ENCODE measurements around the gene SORL1-AS1.

The SORL1-AS1 gene

GRCh38 chr11:121474680-121475079 is 21.9 kb upstream of the SORL1-AS1 start:
- no peak for DNase-seq (ENCODE audit: low read depth)

- no peak for DNase-seq (ENCODE audit: low read depth)
These were observed 20.5 kb upstream of the SORL1-AS1 start for GRCh38 chr11:121473064-121473777.

- DNase-seq (ENCODE audit: low read depth): no peak
These were observed 19.5 kb upstream of the SORL1-AS1 start for GRCh38 chr11:121472312-121472711.

DNA sequence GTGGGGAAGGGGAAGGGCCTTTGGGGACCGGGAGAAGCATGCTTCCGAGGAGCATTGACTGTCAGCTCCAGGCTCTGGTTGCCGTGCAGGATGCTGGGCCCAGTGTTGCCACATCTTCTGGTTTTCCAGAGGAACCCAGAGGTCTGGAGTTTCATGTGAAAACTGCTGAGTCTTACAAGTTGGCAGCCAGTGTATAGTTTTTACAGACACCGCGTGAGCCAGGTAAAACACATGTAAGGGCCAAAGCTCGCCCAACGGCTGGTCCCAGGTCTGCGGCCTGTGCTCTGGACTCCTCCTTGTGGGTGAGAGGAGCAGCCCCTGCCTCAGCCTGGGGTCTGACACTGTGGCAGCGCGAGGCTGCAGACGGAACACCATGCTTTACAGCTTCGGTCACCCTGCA is 18.4 kb upstream of the SORL1-AS1 start:
- DNase-seq (ENCODE audit: low read depth): no peak

DNA sequence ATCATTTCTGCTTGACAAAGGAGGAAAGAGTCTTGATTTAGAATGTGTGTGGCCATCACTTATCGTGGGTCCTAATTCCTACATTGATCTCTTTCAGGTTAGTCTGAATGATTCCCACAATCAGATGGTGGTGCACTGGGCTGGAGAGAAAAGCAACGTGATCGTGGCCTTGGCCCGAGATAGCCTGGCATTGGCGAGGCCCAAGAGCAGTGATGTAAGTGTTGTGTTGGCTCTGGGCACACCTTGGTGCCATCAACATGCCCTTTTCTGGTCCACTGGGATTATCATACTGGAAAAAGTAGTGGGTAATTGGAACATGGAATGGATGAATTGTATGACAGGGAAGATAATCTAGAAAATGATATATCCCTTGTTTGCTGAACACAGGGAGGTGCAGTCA is 17.1 kb upstream of the SORL1-AS1 start:
- no peak for DNase-seq (ENCODE audit: low read depth)

DNA sequence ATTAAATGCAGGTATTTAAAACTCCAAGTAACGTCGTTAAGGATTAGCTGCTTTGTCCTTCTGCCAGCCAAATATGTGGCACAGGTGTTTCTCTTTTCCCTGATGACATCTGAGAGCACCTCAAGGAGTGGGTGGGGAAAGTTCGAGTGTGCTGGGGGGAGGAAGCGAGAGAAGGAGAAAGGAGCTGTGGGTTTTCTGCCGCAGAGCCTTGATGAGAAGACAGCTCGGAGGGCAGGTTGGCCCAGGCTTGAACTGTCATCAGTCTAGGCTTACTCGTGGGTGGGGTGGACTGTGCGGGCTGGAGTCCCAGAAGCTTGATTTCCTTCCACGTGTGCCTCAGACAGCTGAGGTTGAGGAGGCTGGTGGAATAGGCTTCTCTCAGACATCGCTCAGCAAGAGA is 15.2 kb upstream of the SORL1-AS1 start:
- DNase-seq (ENCODE audit: low read depth): peak; percentile 85

DNA sequence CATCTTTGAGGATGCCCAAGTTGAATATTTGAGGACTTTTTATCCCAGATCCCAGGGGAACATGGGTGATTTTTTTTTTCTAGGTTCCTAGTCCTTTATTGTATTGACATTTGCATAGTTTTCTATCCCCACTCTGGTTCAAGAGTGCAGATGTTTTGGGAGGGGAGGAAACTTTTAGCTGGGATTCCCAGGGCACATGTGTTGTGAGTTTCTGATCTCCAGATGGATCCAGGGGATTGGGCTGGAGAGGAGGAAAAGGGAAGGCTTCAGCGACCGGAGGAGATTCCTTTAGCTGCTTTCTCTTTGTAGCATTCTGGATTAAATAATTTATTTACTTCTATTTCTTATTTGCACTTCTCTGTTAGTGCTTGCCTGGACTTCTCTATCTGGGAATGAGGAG is 14.7 kb upstream of the SORL1-AS1 start:
- no peak for DNase-seq (ENCODE audit: low read depth)

DNA sequence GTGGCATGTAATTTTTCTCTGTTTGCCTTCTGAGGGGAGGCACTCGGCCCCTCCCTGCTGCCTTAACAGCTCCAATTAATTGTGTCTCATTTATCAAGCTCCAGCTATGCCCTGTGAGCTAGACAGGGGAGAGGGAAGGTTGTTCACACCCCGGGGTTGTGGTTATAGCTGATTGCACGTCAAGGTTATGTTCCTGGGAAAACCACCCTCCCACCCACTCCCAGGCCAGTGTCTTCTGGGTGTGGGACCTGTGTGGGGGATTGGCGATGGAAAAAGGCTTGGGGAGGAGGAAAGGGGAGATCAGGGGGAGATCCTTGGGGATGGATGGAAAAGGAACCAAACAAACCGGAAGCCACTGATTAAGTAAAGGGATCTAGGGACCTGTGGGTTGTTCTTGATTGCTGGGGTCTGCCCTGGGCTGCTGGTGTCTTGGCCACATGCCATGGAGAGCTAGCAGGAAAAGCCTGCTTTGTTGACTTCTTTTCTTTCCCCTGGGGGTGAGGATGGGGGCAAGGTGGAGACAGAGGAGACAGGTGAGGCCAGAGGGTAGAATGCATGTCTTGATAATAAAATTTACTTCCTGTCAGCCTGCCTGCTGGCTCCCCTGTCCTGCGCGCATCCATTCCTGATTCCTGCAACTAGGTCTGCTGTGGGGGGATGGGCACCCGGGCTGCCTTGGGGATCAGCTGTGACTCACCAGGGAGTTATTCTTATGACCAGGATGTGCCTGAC is 13.5 kb upstream of the SORL1-AS1 start:
- no peak for DNase-seq (ENCODE audit: low read depth)

GRCh38 chr11:121465709-121466062 is 12.9 kb upstream of the SORL1-AS1 start:
- DNase-seq (ENCODE audit: low read depth): no peak

DNA sequence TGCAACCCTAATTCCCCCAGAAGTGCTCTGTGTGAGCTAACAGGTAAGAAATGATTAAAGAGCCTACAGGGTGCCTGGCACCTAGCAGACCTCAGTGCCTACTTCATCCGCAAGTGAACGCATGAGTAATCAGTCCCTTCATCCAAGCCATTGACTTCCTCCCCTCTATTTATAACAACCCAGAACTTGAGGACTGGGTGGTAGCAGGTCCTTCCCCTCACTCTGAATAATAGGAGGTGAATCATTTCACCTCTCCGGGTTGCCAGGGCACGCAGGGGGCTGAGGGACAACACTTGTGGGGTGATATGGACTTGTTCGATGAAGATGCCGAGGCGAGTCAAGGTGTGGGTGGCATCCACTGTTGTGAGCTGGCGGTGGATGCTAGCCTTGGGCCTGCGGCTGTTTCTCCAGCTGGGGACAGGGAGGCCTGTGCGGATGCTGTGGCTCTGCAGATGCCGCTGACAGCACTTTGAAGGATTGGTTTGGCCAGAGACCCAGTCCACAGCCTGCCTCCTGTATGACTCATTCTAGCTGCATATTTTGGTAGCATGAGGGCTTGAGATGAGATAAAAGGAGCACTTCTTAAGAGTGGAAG is 11.7 kb upstream of the SORL1-AS1 start:
- peak; percentile 74 for DNase-seq (ENCODE audit: low read depth)

- no peak for DNase-seq (ENCODE audit: low read depth)
These were observed 11.0 kb upstream of the SORL1-AS1 start for GRCh38 chr11:121463689-121464335.

- no peak for DNase-seq (ENCODE audit: low read depth)
These were observed 9.1 kb upstream of the SORL1-AS1 start for GRCh38 chr11:121461843-121462242.

GRCh38 chr11:121460941-121461514 is 8.3 kb upstream of the SORL1-AS1 start:
- no peak for DNase-seq (ENCODE audit: low read depth)

DNA sequence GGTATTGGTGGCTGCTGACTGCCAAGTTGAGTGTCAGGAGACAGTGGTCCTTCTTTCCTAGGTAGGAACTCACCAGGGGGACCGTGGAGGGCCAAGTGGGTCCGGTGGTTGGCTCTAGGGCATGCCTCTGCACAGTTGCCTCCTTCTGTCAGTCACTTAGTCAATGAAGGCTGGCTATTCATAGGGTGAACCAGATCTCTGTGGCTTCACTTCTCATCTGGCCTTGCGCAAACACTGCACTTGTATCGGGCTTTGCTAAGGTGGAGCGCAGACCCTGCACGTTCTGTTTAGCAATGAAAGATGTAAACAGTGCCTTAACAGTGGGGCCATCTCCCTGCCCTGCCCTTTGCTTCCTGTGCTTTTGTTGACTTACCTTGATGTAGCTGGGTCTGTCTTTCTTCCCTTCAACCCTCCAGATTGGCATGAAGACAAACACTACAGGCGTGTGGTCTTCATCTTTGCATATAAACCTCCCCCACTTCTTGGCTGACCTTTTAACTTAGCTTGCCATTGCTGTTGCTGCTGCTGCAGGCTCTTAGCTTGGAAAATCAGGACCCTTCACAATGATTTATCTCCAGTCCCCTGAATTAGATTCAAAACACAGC is 6.7 kb upstream of the SORL1-AS1 start:
- DNase-seq (ENCODE audit: low read depth): no peak

DNA sequence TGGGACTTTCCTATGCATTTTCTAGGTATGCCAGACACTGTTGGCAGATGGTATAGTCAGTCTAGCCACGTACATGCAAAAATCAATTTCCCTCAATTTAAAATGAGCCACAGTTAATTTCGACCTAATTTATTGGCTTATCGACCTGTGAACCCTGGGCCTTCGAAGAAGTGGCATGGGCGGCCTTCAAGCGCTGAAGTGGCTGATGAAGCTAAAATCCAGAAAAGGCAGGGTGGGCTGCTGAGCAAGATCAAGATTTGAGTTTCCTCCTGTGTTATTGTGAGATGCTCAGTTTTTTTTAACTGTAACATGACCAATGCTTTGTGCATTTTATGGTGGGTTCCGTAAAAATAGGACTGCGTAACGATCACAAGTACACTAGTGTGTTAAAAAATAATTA is 5.8 kb upstream of the SORL1-AS1 start:
- DNase-seq (ENCODE audit: low read depth): no peak

DNA sequence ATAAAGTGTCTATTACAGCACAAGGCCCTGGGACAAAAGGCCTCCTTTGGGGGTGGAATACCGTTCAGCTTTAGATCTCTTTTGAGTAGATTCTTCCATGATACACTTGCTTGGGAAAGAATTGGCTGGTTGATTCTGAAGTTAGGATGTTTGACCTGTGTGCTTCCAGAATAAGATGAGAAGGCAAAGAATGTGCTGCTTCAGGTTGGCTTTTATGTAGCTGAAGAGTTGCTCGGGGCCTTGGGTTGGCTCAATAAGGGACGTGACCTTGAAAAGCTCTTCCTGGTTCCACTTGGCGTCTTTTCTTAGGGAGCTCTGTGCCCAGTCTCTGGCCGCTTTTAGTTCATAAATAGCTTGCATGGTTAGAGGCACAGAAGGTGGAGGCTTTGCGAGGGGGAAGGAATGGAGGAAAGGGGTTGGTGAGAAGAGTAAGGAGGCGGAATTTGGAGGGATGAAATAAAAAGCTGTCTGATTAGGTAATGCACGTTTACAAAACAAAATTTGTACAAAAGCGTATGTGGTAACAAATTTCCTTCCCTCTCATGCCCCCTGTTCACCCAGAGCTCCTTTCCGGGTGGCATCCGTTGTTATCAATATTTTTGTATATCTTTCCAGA is 4.2 kb upstream of the SORL1-AS1 start:
- DNase-seq (ENCODE audit: low read depth): no peak

GRCh38 chr11:121456151-121456550 is 3.4 kb upstream of the SORL1-AS1 start:
- DNase-seq (ENCODE audit: low read depth): no peak

GRCh38 chr11:121455115-121455514 is 2.3 kb upstream of the SORL1-AS1 start:
- no peak for DNase-seq (ENCODE audit: low read depth)

DNA sequence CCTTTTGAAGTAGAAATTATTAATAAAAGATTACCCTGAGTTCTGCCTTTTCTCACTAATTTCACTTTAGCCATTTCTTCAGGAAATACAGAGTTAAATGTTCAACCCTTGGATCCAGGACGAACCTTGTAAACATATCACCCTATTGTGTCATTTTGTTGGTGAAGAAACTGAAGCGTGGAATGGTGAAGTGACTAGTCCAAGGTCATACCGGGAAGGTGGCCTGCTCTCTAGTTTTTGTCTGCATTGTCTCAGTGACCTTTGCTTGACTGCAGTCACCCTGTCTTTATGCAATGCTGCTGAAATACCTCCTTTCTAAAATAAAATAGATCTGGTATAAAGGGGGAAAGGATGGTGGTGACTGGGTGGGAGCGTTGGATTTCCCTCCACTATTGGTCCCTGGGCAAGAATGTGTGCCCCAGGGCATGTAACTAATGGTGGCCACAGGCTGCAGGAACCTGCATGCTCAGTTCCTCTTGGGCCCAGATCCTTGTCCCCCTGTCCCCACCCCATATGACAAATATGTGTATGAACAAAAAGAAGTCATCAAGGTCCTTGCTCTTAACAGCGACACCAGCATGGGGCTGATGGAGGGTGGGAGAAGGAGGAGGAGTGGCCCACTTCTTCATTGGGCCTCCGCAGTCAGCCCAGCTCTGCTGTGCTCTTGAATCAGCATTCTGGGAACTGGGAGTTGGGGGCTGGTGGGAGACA is 977 bp upstream of the SORL1-AS1 start:
- no peak for DNase-seq (ENCODE audit: low read depth)

DNA sequence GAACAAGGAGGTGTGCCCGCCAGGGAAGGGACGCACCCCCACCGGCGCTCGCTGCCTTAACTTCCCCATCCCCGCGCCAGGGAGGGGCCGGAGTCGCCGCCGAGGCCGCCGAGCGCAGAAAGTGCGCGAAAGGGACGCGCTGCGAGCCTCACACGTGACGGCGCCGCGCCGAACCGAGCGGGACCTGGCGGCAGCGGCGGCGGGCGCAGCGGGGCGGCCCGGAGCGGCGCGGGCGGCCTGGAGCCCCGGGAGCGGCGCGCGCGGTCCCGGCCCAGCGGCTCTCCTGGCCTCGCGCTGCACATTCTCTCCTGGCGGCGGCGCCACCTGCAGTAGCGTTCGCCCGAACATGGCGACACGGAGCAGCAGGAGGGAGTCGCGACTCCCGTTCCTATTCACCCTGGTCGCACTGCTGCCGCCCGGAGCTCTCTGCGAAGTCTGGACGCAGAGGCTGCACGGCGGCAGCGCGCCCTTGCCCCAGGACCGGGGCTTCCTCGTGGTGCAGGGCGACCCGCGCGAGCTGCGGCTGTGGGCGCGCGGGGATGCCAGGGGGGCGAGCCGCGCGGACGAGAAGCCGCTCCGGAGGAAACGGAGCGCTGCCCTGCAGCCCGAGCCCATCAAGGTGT is 670 bp downstream of the SORL1-AS1 start, which contains the start of gene SORL1:
TSS of gene SORL1 (plus strand) at position 329 of the 623 bp plus-strand sequence. CDS start at position 347, 18 bp downstream.
- peak; percentile 56 for DNase-seq (ENCODE audit: low read depth)
